SU-DHL-6 (cell line): ENCODE results near the gene PPP1R8.

Experiments used
- H2AFZ ChIP-seq: fragments of 200-600 bp; sonication (generic); 2 replicates; pipeline ENCODE4 v1.6.1; 2014; ENCODE audit warnings: low read depth, mild to moderate bottlenecking, moderate library complexity, mixed read lengths, antibody characterized with exemption, low read length; ENCODE audit not compliant: severe bottlenecking
- H3F3A ChIP-seq: fragments of 200-600 bp; shearing (Covaris generic); 2 replicates; pipeline ENCODE4 v1.6.0; 2016; ENCODE audit warnings: antibody characterized with exemption, mild to moderate bottlenecking; ENCODE audit not compliant: insufficient read depth
- H3K27ac ChIP-seq: fragments of 200-600 bp; sonication (generic); 2 replicates; pipeline ENCODE4 v1.5.1; 2016; ENCODE audit warnings: low read depth, mild to moderate bottlenecking, low read length, moderate library complexity, mixed read lengths
- H3K27me3 ChIP-seq: fragments of 200-600 bp; sonication (generic), shearing (Covaris generic); 2 replicates; pipeline ENCODE4 v1.6.0; 2014; ENCODE audit warnings: mild to moderate bottlenecking, low read length
- H3K36me3 ChIP-seq: fragments of 200-600 bp; sonication (generic); 2 replicates; pipeline ENCODE4 v1.6.1; 2014; ENCODE audit warnings: mild to moderate bottlenecking, low read length, mixed read lengths
- H3K4me2 ChIP-seq: fragments of 300-600, 200-600 bp; shearing (Covaris generic), sonication (generic); 2 replicates; pipeline ENCODE4 v1.6.0; 2014; ENCODE audit warnings: low read length, low read depth, mild to moderate bottlenecking; ENCODE audit not compliant: poor library complexity, severe bottlenecking
- H3K4me3 ChIP-seq: fragments of 200-600 bp; sonication (generic); 2 replicates; pipeline ENCODE4 v1.5.1; 2014; ENCODE audit warnings: antibody characterized with exemption, low read length, mild to moderate bottlenecking, mixed read lengths; ENCODE audit not compliant: insufficient read depth, poor library complexity, severe bottlenecking
- H3K79me2 ChIP-seq: fragments of 200-600 bp; sonication (generic); 2 replicates; pipeline ENCODE4 v1.6.1; 2014; ENCODE audit warnings: mild to moderate bottlenecking, low read length, moderate library complexity; ENCODE audit not compliant: insufficient read depth
- H3K9ac ChIP-seq: fragments of 200-600 bp; sonication (generic); 2 replicates; pipeline ENCODE4 v1.7.0; 2014; ENCODE audit warnings: mild to moderate bottlenecking, low read length
- H3K9me2 ChIP-seq: fragments of 200-600 bp; sonication (generic); replicated peaks from 2 replicates; pipeline ENCODE4 v1.6.1; 2014; ENCODE audit warnings: low read length; ENCODE audit not compliant: insufficient read depth
- H3K9me3 ChIP-seq: fragments of 200-600 bp; sonication (generic); 2 replicates; pipeline ENCODE4 v1.6.1; 2014; ENCODE audit warnings: low read length, mixed read lengths; ENCODE audit not compliant: insufficient read depth
- H4K20me1 ChIP-seq: fragments of 200-600 bp; sonication (generic); 2 replicates; pipeline ENCODE4 v1.6.1; 2014; ENCODE audit warnings: low read depth, mild to moderate bottlenecking, antibody characterized with exemption, low read length, moderate library complexity, mixed read lengths
- CTCF ChIP-seq: fragments of 200-600 bp; sonication (generic); IDR thresholded peaks from one replicate; pipeline ENCODE4 v1.5.1; 2017; ENCODE audit warnings: antibody characterized with exemption, mild to moderate bottlenecking, low read length, moderate library complexity; ENCODE audit not compliant: insufficient read depth, poor library complexity, severe bottlenecking
- EZH2phosphoT487 ChIP-seq: fragments of 200-600 bp; sonication (generic), shearing (Covaris generic); conservative IDR thresholded peaks from 2 replicates; pipeline ENCODE4 v1.6.1; 2018; ENCODE audit warnings: mild to moderate bottlenecking, antibody characterized with exemption, low read length, moderate library complexity, mixed read lengths

Gene PPP1R8

GRCh38 chr1:27877115-27877416 lies 46.5 kb downstream of the PPP1R8 start:
- H3K79me2 ChIP-seq = no peaks in the 10 kb centered on the region
- H3K4me2 ChIP-seq = no peak overlapping the region
- H3K36me3 ChIP-seq = no peaks in the 10 kb centered on the region
- no peaks in the 10 kb centered on the region for H3F3A ChIP-seq
- H4K20me1 ChIP-seq = no peaks in the 10 kb centered on the region
- H2AFZ ChIP-seq = no peak overlapping the region
- TF ChIP-seq EZH2phosphoT487 (no peak), CTCF (no peak)
- H3K9ac ChIP-seq = no peak overlapping the region
- H3K4me3 ChIP-seq = no peak overlapping the region
- no peaks in the 10 kb centered on the region for H3K27me3 ChIP-seq
- H3K27ac ChIP-seq = no peak overlapping the region
- no peaks in the 10 kb centered on the region for H3K9me3 ChIP-seq
- H3K9me2 ChIP-seq = no peaks in the 10 kb centered on the region

GRCh38 chr1:27878039-27878438 lies 47.5 kb downstream of the PPP1R8 start:
- Histone ChIP-seq H3F3A (no peaks in the 10 kb centered on the region), H3K9me2 (no peaks in the 10 kb centered on the region), H2AFZ (no peak overlapping the region), H3K27ac (no peak overlapping the region), H3K9ac (no peak overlapping the region), H3K4me2 (no peak overlapping the region), H3K36me3 (no peaks in the 10 kb centered on the region), H3K9me3 (no peaks in the 10 kb centered on the region), H3K27me3 (no peaks in the 10 kb centered on the region), H3K4me3 (no peak overlapping the region), H3K79me2 (no peaks in the 10 kb centered on the region), H4K20me1 (no peaks in the 10 kb centered on the region)
- TF ChIP-seq EZH2phosphoT487 = no peak
- TF ChIP-seq CTCF = no peak

- no peak overlapping the region for H3K4me3 ChIP-seq
- H3K4me2 ChIP-seq = no peak overlapping the region
- H3K9ac ChIP-seq = no peak overlapping the region
- H2AFZ ChIP-seq = no peak overlapping the region
- no peaks in the 10 kb centered on the region for H3F3A ChIP-seq
- no peaks in the 10 kb centered on the region for H4K20me1 ChIP-seq
- TF ChIP-seq CTCF (no peak), EZH2phosphoT487 (no peak)
- no peaks in the 10 kb centered on the region for H3K79me2 ChIP-seq
- no peaks in the 10 kb centered on the region for H3K27me3 ChIP-seq
- no peak overlapping the region for H3K27ac ChIP-seq
- H3K9me2 ChIP-seq = no peaks in the 10 kb centered on the region
- no peaks in the 10 kb centered on the region for H3K9me3 ChIP-seq
- no peaks in the 10 kb centered on the region for H3K36me3 ChIP-seq
Measured at GRCh38 chr1:27878787-27879335, 48.3 kb downstream of the PPP1R8 start.
